ENCODE results near the gene PXDN.
"Not testable (repeated sequence)": the region's sequence is repeated elsewhere in the genome, so short reads cannot be mapped to it uniquely, and the experiment has no call there.

The PXDN gene

GRCh38 chr2:1741851-1742250 lies 2.5 kb downstream of the PXDN start:
- DNase-seq (ENCODE audit: low spot score): no peak

- DNase-seq (ENCODE audit: low spot score): no peak
Measured at GRCh38 chr2:1740716-1741589, 3.4 kb downstream of the PXDN start.

GRCh38 chr2:1739961-1740715 lies 4.2 kb downstream of the PXDN start:
- no peak for DNase-seq (ENCODE audit: low spot score)

GRCh38 chr2:1739322-1739957 lies 4.9 kb downstream of the PXDN start:
- no peak for DNase-seq (ENCODE audit: low spot score)

GRCh38 chr2:1738646-1739302 lies 5.5 kb downstream of the PXDN start:
- DNase-seq (ENCODE audit: low spot score): no peak

- no peak for DNase-seq (ENCODE audit: low spot score)
Measured at GRCh38 chr2:1738163-1738562, 6.2 kb downstream of the PXDN start.

- DNase-seq (ENCODE audit: low spot score): no peak
Measured at GRCh38 chr2:1736997-1737480, 7.3 kb downstream of the PXDN start.

- DNase-seq (ENCODE audit: low spot score): no peak
Measured at GRCh38 chr2:1736045-1736444, 8.3 kb downstream of the PXDN start.

- DNase-seq (ENCODE audit: low spot score): not testable (repeated sequence)
Measured at GRCh38 chr2:1733298-1733697, 11.0 kb downstream of the PXDN start.

- DNase-seq (ENCODE audit: low spot score): no peak
Measured at GRCh38 chr2:1731963-1732768, 12.1 kb downstream of the PXDN start.

GRCh38 chr2:1731447-1731962 lies 12.8 kb downstream of the PXDN start:
- no peak for DNase-seq (ENCODE audit: low spot score)

GRCh38 chr2:1730015-1730927 lies 14.0 kb downstream of the PXDN start:
- DNase-seq (ENCODE audit: low spot score): no peak

- no peak for DNase-seq (ENCODE audit: low spot score)
Measured at GRCh38 chr2:1729242-1729641, 15.1 kb downstream of the PXDN start.

- DNase-seq (ENCODE audit: low spot score): no peak
Measured at GRCh38 chr2:1728821-1729220, 15.5 kb downstream of the PXDN start.

- no peak for DNase-seq (ENCODE audit: low spot score)
Measured at GRCh38 chr2:1727796-1728474, 16.4 kb downstream of the PXDN start.

- DNase-seq (ENCODE audit: low spot score): no peak
Measured at GRCh38 chr2:1727101-1727771, 17.1 kb downstream of the PXDN start.

GRCh38 chr2:1726558-1726957 lies 17.8 kb downstream of the PXDN start:
- no peak for DNase-seq (ENCODE audit: low spot score)

GRCh38 chr2:1724351-1724750 lies 20.0 kb downstream of the PXDN start:
- DNase-seq (ENCODE audit: low spot score): not testable (repeated sequence)
